Stimulated activated CD4-positive, alpha-beta T cell treated with anti-CD3 and anti-CD28 coated beads, Interleukin-15, amount 100 ng/mL, for 48 hours (primary cell): Measurements from ENCODE around the gene XCR1.
A peak's percentile ranks its signal among the peaks of the same experiment; 100 is the strongest.

Experiments
- DNase-seq, 2 donors: peaks; one replicate each; pipeline ENCODE4 v3.0.0-alpha.2; 2020; ENCODE audit warnings: low read depth in 2 of 2

XCR1 gene

DNA sequence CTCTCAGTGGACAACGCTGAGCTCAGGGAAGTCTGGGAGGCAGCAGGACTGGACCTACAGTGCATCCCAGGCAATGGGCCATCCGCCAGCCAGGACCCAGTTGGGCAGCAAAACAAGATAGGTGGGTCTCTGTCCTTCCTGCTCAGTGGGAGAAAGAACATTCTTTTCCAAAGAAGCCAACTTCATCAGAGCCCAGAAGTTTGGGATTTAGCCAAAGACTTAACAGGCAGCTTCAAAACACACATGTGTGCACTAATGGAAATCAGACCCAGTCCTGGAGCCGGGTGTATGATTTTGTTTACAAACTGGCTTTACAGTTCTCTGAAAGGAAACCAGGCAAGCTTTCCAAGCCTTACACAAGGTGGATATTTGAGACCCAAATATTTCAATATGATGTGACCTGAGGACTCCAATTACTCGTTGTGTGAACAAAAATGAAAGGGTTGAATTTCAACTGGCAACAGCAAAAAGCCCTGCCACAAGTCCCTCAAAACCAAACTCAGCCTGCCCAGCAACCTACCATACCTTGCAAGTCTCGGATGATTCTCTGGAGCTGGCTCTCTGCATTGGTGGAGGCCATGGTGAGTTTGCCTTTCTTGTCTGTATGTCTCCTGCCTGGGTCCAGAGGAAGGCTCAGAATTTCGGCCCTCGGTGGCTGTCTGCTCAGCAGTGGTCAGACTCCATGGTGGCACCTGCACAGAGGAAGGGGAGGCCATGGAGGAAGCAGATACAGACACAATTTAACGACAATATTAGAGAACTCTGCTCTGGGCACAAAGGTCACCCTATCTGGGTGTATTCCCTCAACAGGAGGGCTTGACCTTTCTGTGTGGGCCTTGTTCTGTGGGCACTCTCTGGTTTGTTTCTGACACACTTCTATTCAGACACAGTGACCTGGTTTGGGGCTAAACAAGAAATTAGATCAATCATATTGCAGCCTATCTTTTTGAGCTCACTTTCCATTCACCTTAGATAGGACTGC, 42.7 kb downstream of the XCR1 start:
- no peak for DNase-seq

DNA sequence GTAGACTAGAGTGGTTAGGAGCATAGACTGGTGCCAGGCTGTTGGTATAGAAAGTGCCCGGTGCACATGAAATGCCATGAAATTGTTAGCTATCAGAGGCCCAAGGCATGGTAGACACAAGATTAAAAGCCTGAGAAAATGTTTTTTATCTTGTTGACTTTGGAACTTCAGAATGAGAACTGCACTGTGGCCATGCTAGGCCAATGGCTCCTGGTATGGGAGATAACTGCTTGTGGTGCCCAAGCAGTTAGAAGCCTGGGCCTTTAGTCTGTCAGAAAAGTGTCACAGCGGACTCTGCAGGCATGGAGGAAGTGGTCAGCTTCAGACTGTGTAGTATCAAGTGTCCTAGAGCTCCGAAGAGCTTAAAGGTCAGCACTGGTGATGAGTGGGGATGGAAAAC, 43.5 kb downstream of the XCR1 start:
- DNase-seq: no peak

DNA sequence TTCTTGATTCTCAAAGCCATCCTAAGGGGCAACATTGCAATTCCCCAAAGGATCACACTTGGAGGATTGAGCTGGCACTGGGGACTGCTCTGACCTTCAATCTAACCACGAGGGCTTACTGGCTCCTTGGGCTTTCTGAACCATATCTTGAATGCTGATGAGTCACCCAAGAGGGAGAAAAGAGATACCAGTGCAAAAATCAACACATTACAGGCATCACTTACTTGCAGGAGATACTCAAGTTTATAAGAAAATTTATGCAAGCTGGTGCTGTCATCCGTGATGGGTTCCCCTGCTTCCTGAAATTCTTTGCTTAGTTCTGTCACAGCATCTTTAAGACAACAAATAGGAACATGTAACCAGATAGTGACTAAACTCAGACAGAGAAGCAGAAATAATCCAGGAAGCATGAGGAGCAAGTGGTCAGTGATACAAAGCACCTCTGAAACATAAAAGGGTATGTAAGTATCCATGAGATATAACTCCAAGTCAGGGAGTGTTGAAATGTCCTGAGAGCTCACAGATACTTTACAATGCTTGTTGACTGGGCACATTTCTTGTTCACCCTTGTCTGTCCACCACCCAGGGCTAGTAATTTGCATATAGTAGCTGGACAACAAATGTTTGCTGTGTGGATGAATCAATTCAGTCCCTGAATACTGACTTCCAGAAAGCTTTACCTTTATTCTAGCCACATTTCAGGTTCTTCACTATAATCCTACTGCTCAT, 45.8 kb downstream of the XCR1 start:
- no peak for DNase-seq

DNA sequence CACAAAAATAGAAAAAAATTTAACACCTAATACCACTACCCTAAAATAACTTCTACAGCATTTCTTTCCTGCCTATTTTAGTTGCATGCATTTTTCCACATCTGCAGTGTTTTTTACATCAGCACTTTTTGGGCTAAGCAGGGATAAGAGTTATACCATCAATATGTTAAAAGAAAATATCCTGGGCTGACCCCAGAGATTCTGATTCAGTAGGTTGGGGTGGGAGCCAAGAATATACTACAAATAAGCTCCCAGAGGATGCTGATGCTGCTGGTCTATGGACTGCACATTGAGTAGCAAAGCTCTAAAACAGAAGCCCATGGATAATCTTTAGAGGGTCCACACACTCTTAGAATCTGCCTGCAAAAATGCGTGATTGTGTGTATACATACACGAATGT, 46.5 kb downstream of the XCR1 start:
- DNase-seq: no peak

DNA sequence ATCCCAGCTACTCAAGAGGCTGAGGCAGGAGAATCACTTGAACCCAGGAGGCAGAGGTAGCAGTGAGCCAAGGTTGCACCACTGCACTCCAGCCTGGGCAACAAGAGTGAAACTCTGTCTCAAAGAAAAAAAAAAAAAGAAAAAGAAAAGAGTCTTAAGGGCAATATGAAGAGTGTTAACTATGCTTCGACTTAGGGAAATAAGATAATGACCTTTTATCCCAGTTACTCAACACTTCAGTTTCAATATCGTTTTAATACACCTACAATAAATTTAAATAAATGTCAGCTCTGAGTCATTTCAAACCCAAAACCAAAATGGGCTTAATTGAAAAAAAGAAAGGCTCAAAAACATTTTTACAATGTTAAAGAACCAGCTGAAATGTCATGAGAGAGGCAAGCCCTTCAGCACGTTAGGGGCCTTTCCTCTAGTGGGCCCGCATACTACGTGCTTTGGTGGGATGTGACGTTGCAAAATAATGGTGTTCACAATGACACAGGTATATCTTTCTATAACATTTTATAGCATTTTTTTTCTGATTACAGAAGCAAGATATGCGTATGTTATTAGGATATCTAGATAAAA, 47.0 kb downstream of the XCR1 start:
- no peak for DNase-seq

DNA sequence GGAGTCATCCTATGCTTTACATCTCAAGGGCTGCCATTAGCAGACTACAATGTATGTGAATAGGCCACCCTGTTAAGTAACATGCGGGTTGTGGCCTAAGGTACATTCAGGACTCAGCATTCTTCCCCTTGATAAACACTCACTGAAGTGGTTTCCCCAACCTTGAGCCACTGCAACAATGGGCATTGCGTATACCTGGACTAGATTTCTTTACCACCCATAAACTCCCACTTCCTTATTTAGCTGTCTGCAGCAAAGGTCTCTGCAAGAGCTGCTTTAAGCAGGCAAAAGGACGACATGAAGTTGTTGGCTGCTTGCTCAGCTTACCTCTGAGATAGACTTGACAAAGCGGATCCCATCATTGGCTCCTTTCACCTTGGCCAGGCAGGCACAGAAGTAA, 47.9 kb downstream of the XCR1 start:
- no peak for DNase-seq

DNA sequence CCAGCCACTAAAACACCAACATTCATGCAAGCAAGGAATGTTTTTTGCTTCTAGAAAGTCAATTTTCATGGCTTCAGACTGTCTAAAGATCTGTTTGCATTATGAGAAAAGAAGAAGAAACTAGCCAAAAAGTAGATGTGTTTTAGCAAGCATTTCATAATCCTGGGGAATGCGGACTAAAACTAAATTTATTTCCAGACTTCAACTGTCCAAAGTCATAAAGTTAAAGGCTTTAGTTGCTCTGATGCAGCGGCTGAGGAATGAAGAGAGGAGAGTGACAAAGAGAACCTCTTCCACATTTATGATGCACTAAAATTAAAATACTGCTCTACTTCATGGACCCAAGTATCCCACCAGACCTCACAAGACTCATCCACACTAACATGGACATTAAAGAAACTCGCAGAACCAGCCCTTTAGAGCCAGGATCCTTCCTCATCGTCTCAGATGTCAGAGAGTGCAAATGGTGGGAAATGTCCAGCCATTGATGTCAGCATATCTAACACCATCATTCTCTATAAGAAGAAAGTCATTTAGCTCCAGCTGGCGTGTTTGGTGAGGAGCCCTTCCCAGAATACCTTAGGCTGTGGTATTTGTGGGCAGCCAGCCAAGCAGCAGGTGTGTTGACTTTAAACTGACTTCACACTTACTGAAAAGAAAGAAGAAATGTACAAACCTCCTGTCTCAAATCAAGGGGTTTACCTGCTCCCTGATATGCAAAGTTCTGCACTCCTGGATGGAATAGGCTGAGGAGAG, 49.1 kb downstream of the XCR1 start:
- peak; percentile 43 to 48 for DNase-seq

DNA sequence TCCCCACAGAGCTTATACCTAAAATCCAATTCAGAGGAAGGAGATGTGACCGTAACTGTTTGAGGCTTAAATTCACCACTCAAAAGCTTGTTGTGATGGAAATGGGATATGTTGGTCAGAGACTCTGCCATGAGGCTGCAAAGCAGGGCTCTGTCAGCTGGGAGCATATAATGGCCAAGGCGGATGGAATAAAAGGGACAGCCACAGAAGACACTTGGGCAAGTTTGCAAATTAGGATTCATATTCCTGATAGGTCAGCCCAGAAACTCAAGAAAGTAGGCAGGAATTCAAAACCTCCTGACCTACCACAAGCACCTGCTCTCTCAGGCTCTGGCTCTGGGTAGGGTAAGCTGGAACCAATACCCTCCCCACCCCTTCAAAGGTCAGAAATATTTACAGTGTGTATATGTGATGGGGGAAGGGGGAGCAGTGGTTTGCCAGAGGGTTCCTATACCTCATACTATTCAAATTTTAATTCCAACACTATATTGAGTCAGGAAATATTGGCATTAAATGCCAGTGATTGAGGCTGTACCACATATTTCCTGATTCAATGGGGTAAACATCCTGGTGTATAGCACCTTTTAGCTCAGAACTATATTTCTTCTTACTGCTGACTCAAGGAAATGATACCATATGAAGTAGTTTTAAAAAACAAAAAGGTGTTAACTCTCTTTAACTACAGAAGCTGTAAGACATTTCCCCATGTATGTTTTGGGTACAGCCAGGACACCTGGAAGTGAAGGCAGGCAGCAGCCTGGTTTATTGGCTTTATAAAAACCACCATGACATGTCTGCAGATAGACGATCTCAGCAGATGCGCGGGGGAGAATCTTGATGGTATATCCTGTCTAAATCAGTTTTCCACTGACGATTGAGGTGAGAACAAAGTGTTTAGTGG, 50.8 kb downstream of the XCR1 start:
- DNase-seq: no peak

DNA sequence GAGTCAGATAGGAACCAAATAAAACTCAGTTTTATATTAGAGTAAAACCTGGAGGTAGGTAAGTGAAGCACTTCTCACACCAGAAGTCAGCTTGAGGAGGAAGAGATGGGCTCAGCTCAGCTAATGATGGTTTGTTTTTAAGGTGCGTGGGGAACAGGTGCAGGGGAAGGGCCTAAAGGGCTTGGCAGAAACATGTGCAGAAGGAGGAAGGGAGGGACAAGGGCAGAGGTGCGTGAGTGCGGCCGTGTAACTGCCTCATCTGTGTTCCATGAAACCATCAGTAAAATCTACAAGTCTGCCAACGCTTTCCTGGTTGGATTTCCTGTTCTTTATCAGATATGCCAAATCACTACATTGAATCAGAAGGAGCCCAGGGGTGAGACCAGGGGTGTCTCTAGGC, 51.6 kb downstream of the XCR1 start:
- DNase-seq: no peak

DNA sequence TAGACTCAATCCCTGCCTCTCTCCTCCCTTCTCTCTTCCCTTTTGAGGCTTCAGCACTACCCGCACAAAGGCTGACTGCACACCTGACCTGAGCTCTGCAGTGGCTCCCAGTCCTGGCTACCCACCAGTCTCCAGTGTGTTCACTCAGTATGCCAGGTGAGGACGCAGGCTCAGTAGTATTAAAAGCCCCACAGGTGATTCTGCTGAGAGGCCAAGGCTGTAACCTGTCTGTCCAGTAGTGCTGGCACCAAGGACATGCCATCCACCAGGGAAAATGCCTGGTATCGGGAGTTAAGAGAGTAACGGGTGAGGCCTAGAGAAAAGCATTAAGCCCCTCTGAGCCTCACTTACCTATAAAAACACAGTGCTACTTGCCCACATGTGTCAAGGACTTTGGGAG, 52.6 kb downstream of the XCR1 start:
- no peak for DNase-seq

DNA sequence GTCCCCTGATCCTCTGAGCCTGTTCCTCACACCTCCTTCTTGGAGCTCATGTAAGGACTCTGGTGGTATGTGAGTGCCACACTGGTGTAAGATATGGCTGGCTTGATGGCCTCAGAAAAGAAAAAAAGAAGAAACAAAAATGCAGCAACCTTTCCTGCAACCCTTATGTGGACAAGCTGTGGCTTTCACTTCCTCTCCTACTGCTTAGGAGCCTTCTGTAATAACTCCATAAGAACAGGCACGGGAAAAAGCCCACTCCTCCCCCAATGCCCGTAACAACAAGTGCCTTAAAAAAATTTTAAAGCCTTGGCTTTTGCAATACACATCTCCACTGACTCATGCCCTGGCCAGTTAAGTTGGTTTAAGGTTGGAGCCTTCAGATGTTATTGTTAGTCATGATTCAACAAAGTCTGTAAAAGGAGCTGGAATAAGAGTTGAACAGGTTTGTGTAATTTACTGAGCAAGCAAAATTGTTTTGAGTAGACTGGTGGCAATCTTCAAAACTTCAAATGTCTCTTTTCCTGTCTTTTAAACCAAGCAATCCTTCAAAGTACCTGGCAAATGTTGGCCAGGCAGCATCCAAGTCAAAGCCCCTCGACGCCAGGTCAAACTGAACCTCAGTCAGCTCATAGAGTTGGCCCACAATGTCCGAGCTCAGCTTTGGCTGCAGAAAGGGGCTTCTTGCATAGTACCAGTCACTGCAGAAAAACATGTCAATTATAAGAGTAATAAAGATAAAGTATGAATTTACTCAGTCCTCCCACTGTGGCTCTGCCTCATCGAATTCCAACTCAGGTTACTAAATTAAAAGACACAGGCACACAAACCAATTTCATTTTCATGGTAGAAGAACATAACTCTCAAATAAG, 54.5 kb downstream of the XCR1 start:
- no peak for DNase-seq

DNA sequence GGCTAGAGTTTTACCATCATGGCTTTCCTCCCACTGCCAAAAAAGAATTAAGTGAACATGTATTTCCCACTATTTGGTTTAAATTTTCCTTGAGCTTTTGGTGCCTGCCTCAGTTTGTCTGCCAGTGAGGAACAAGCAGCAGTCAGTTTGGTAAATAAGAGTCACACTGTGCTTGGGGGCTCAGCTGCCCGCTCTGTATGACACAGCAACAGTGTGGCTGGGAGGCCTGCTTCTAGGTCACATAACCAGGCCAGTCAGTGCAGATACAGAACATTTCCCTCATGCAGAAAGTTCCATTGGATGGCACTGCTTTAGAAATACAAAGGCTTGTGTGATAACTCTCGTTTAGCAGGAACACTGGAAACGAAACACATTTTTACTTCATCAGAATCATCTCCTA, 57.3 kb downstream of the XCR1 start:
- no peak for DNase-seq

DNA sequence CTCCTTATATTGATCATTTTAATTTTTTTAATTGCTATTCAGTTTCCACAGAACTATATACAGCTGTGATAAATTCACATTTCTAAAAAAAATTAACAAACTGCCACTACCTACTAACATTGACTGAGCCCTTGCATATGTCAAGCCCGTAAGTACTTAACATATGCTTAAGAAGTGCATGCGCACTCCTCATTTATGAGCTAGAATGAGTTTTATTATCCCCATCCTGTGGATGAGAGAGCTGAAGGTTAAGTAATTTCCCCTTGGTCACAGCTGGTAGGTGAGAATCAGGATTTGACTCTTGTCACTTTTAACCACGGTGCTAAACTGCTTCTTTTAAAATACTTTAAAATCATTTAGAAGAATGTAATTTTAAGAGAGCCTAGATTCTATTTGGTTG, 58.2 kb downstream of the XCR1 start:
- no peak for DNase-seq

DNA sequence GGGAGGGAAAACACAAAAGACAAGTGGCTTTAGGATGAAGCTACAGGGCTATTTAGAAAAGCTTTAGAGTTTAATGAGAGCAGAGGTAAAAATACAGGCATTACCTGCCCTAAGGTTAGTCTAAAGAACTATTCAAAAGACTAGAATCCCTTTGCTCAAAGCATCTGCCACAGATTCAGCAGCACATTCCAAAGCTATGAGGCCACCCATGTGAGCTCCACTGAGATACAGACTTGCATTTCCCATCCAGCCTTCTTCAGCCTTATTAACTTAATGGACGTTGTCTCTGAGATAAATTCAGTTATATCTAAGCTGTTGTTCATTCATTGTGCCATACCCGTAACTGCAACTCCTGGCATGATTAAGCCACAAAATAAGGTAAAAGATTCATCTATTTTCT, 58.6 kb downstream of the XCR1 start:
- no peak for DNase-seq

DNA sequence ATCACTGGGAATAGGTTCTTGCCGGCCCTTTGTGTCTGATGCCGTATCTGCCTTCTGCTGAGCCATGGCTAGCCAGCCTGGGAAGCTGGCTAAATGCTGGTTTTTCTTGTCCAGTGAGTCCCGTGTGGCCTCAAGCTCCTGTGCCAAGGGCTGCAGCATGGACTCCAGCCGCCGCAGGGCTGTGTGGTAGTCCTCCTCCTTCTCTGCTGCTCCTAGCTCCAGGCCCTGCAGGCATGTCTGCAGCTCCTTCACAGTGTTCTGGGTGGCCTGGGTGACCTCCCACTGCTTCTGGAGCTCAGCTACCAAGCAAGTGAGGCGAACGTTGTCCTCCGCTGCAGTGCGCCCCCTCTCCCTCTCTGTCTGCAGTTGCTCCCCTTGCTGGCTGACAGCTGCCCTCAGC, 59.1 kb downstream of the XCR1 start:
- no peak for DNase-seq

DNA sequence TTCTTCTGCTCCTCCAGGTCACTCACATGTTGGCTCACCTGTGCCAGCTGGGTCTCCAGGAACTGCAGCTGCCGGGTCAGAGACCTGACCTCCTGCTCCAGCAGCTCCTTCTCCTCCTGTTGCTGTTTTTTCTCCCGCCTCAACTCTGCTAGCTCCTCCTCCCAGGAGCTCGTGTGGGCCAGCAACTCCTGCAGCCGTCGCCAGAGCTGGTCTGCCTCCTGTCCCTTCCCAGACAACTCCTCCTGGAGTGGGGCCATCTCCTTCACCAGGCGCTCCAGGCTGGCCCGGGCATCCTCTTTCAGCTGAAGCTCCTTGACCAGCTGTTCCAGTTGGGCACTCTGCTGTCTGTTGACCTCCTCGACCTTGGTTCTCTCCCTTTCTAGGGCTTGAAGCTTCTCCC, 59.6 kb downstream of the XCR1 start:
- no peak for DNase-seq
